ENCODE results near the gene CMKLR1.

The CMKLR1 gene

GRCh38 chr12:108269224-108269623 is 69.9 kb downstream of the CMKLR1 start:
- Histone ChIP-seq H3K9me3 (no peaks in the 10 kb centered on the region), H3K4me3 (ENCODE audit: low read depth, low read length) (no peak overlapping the region), H3K27me3 (no peaks in the 10 kb centered on the region), H3K36me3 (no peaks in the 10 kb centered on the region), H3K4me1 (peaks cover 44% of the 10 kb centered on the region)
- TF ChIP-seq, protein P1, sequence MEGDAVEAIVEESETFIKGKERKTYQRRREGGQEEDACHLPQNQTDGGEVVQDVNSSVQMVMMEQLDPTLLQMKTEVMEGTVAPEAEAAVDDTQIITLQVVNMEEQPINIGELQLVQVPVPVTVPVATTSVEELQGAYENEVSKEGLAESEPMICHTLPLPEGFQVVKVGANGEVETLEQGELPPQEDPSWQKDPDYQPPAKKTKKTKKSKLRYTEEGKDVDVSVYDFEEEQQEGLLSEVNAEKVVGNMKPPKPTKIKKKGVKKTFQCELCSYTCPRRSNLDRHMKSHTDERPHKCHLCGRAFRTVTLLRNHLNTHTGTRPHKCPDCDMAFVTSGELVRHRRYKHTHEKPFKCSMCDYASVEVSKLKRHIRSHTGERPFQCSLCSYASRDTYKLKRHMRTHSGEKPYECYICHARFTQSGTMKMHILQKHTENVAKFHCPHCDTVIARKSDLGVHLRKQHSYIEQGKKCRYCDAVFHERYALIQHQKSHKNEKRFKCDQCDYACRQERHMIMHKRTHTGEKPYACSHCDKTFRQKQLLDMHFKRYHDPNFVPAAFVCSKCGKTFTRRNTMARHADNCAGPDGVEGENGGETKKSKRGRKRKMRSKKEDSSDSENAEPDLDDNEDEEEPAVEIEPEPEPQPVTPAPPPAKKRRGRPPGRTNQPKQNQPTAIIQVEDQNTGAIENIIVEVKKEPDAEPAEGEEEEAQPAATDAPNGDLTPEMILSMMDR (IDR thresholded peaks at IDR 0.05; ENCODE audit: low read depth, low read length), result no peak
- DNase-seq, result no peak

DNA sequence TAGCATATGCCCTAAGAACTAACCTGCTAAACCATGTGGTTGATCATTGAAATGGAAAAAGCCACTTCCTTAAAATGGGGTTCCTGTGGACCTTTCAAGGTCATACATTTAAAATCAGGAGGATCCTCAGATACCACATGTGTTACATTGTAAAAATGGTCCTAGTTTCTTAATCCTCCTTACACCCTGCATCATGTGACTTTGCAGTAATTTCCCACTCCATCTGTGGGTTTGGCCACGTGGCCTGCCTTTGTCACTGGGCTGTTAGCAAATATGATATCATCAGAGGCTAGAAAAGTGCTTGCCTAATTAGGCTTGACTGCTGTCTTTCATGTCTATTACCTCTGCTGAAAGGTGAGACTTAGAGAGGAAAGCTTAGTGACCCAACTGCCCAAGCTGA is 70.7 kb downstream of the CMKLR1 start:
- TF ChIP-seq, protein P1 (IDR thresholded peaks at IDR 0.05; ENCODE audit: low read depth, low read length), result no peak
- Histone ChIP-seq H3K4me1 (peaks cover 36% of the 10 kb centered on the region), H3K27me3 (no peaks in the 10 kb centered on the region), H3K4me3 (ENCODE audit: low read depth, low read length) (no peak overlapping the region), H3K36me3 (no peaks in the 10 kb centered on the region), H3K9me3 (no peaks in the 10 kb centered on the region)
- no peak for DNase-seq

GRCh38 chr12:108267450-108267849 is 71.7 kb downstream of the CMKLR1 start:
- no peaks in the 10 kb centered on the region for H3K27me3 ChIP-seq
- no peaks in the 10 kb centered on the region for H3K36me3 ChIP-seq
- no peak overlapping the region for H3K4me3 ChIP-seq (ENCODE audit: low read depth, low read length)
- H3K9me3 ChIP-seq, result no peaks in the 10 kb centered on the region
- no peak for DNase-seq
- H3K4me1 ChIP-seq, result peaks cover 30% of the 10 kb centered on the region
- TF ChIP-seq, protein P1 (IDR thresholded peaks at IDR 0.05; ENCODE audit: low read depth, low read length), result no peak

GRCh38 chr12:108266131-108266530 is 73.0 kb downstream of the CMKLR1 start:
- H3K9me3 ChIP-seq, result no peaks in the 10 kb centered on the region
- H3K27me3 ChIP-seq, result no peaks in the 10 kb centered on the region
- H3K36me3 ChIP-seq, result no peaks in the 10 kb centered on the region
- no peak for DNase-seq
- TF ChIP-seq, protein P1 (IDR thresholded peaks at IDR 0.05; ENCODE audit: low read depth, low read length), result no peak
- no peak overlapping the region for H3K4me3 ChIP-seq (ENCODE audit: low read depth, low read length)
- peaks cover 24% of the 10 kb centered on the region for H3K4me1 ChIP-seq

DNA sequence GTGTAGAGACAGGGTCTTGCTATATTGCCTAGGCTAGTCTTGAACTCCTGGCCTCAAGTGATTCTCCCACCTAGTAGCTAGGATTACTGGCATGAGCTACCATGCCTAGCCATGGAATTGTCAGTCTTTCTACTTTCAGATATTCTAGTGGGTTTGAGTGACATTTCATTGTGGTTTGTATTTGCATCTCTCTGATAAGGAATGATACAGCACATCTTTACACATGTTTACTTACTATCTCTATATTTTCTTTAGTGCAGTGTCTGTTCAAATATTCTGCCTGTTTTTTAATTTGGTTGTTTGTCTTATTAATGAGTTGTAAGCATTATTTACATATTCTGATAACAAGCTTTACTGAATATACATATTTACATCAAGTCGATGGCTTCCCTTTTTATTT is 73.6 kb downstream of the CMKLR1 start:
- H3K9me3 ChIP-seq, result no peaks in the 10 kb centered on the region
- TF ChIP-seq, protein P1 (IDR thresholded peaks at IDR 0.05; ENCODE audit: low read depth, low read length), result no peak
- H3K4me1 ChIP-seq, result peaks cover 18% of the 10 kb centered on the region
- H3K36me3 ChIP-seq, result no peaks in the 10 kb centered on the region
- no peaks in the 10 kb centered on the region for H3K27me3 ChIP-seq
- no peak for DNase-seq
- no peak overlapping the region for H3K4me3 ChIP-seq (ENCODE audit: low read depth, low read length)

- H3K9me3 ChIP-seq, result no peaks in the 10 kb centered on the region
- peaks cover under 1% of the 10 kb centered on the region; the same call in 1 of the 2 replicates for H3K4me1 ChIP-seq
- no peaks in the 10 kb centered on the region for H3K36me3 ChIP-seq
- H3K4me3 ChIP-seq (ENCODE audit: low read depth, low read length), result no peak overlapping the region
- DNase-seq, result no peak
- TF ChIP-seq, protein P1 (IDR thresholded peaks at IDR 0.05; ENCODE audit: low read depth, low read length), result no peak
- no peaks in the 10 kb centered on the region for H3K27me3 ChIP-seq
Measured at GRCh38 chr12:108260969-108261368, 78.1 kb downstream of the CMKLR1 start.
